Smooth muscle cell (in vitro differentiated cells): ENCODE data around the gene MTHFSD. TPM values are rescaled to one million over a fixed set of nuclear protein-coding genes. Genes with fewer than 3 reads are reported as not detected.

Experiments
- DNase-seq: peaks from one replicate; lab custom pipeline; 2025; ENCODE audit not compliant: unreplicated experiment; lab: John Stamatoyannopoulos, UW
- H2AFZ ChIP-seq: fragments of 200-600 bp; sonication (generic); 2 replicates; pipeline ENCODE4 v1.6.0; 2016; ENCODE audit warnings: antibody characterized with exemption, low read depth, mild to moderate bottlenecking
- H3F3A ChIP-seq: fragments of 200-600 bp; sonication (generic); 2 replicates; pipeline ENCODE4 v1.6.0; 2017; ENCODE audit warnings: antibody characterized with exemption, low read depth
- H3K27ac ChIP-seq: fragments of 200-600 bp; sonication (generic); 2 replicates; pipeline ENCODE4 v1.5.1; 2016; ENCODE audit warnings: low read depth, mild to moderate bottlenecking
- H3K27me3 ChIP-seq: fragments of 200-600 bp; sonication (generic); 2 replicates; pipeline ENCODE4 v1.6.1; 2016; ENCODE audit warnings: low read depth, mild to moderate bottlenecking
- H3K36me3 ChIP-seq: fragments of 200-600 bp; sonication (generic); 2 replicates; pipeline ENCODE4 v1.5.1; 2016; ENCODE audit warnings: low read depth
- H3K4me1 ChIP-seq: fragments of 200-600 bp; sonication (generic); 2 replicates; pipeline ENCODE4 v1.5.1; 2016; ENCODE audit warnings: low read depth
- H3K4me2 ChIP-seq: fragments of 200-600 bp; sonication (generic); 2 replicates; pipeline ENCODE4 v1.6.0; 2016; ENCODE audit warnings: mild to moderate bottlenecking
- H3K4me3 ChIP-seq: fragments of 200-600 bp; sonication (generic); 2 replicates; pipeline ENCODE4 v1.5.1; 2016; ENCODE audit warnings: mild to moderate bottlenecking
- H3K79me2 ChIP-seq: fragments of 200-600 bp; sonication (generic); 2 replicates; pipeline ENCODE4 v1.6.0; 2016; ENCODE audit warnings: low read depth, mild to moderate bottlenecking
- H3K9ac ChIP-seq: fragments of 200-600 bp; sonication (generic); 2 replicates; pipeline ENCODE4 v1.6.0; 2016; ENCODE audit warnings: low read depth
- H3K9me3 ChIP-seq: fragments of 200-600 bp; sonication (generic); replicated peaks from 2 replicates; pipeline ENCODE4 v1.5.1; 2016; ENCODE audit warnings: low read depth
- H4K20me1 ChIP-seq: fragments of 200-600 bp; sonication (generic); 2 replicates; pipeline ENCODE4 v1.6.0; 2016; ENCODE audit warnings: low read depth
- WGBS: methylation state at CpG from one replicate; pipeline ENCODE4 v1.1.7; 2016; ENCODE audit warnings: low lambda C conversion rate; 5-methylcytosine and 5-hydroxymethylcytosine counted together
- polyA plus RNA-seq: library from polyadenylated mRNA; unstranded; fragments of >200 nt; fragmentation: Nextera tagmentation; extraction: Ambion mirVana; gene quantifications from 2 replicates; pipeline ENCODE4 v1.2.1, GENCODE V29; 2016
- total RNA-seq: library from RNA; depleted of rRNA; stranded (reverse); fragments of >200 nt; gene quantifications from 2 replicates; pipeline ENCODE4 v1.2.3, GENCODE V29; 2014
- TF ChIP-seq, protein P1 (sequence below): fragments of 200-600 bp; sonication (generic); IDR thresholded peaks from 2 replicates; pipeline ENCODE4 v1.5.1; 2017; ENCODE audit warnings: borderline replicate concordance, mild to moderate bottlenecking, antibody characterized with exemption; ENCODE audit not compliant: insufficient read depth, poor library complexity, severe bottlenecking

MTHFSD gene
- total and polyA plus RNA-seq, 2 experiments from 2014 or later = 13.3 to 23.0 TPM

DNA sequence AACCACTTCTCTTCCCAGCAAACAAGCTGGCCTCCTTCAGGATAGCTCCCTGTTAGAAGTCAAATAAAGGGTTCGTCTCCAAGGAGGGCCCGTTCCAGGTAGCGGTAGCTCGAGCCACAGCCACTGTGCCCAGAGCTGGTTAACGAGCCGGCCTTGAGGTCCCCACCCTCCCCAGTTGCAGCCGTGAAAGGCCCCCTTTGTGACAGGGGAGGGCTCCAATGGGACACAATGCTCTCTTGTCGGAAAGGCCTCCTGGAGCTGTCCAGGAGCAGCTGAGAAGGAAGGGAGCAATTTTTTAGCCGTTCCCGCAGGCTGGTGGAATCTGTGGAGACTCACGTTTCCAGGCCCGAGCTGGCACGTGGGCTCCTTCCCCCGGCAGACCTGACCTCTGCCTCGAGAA is 74.6 kb downstream of the MTHFSD start:
- no peak overlapping the region for H2AFZ ChIP-seq
- H3K79me2 ChIP-seq = no peaks in the 10 kb centered on the region
- H3K27me3 ChIP-seq = no peaks in the 10 kb centered on the region
- H3F3A ChIP-seq = no peaks in the 10 kb centered on the region
- no peaks in the 10 kb centered on the region for H4K20me1 ChIP-seq
- DNase-seq = no peak
- H3K4me1 ChIP-seq = no peaks in the 10 kb centered on the region
- TF ChIP-seq, protein P1, sequence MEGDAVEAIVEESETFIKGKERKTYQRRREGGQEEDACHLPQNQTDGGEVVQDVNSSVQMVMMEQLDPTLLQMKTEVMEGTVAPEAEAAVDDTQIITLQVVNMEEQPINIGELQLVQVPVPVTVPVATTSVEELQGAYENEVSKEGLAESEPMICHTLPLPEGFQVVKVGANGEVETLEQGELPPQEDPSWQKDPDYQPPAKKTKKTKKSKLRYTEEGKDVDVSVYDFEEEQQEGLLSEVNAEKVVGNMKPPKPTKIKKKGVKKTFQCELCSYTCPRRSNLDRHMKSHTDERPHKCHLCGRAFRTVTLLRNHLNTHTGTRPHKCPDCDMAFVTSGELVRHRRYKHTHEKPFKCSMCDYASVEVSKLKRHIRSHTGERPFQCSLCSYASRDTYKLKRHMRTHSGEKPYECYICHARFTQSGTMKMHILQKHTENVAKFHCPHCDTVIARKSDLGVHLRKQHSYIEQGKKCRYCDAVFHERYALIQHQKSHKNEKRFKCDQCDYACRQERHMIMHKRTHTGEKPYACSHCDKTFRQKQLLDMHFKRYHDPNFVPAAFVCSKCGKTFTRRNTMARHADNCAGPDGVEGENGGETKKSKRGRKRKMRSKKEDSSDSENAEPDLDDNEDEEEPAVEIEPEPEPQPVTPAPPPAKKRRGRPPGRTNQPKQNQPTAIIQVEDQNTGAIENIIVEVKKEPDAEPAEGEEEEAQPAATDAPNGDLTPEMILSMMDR = no peak
- no peaks in the 10 kb centered on the region for H3K36me3 ChIP-seq
- no peak overlapping the region for H3K27ac ChIP-seq
- H3K9me3 ChIP-seq = no peaks in the 10 kb centered on the region
- no peak overlapping the region for H3K4me2 ChIP-seq
- no peak overlapping the region for H3K4me3 ChIP-seq
- WGBS = 86% methylated on average over 15 of the region's 15 CpGs
- no peak overlapping the region for H3K9ac ChIP-seq

Other genes starting within 250 kb of the MTHFSD start
- 15.6 and 24.7 TPM in 2 replicates for gene FOXF1, start 44.7 kb downstream of the MTHFSD start, total RNA-seq
- gene FOXF1, start 44.7 kb downstream of the MTHFSD start, polyA plus RNA-seq = 30.5 and 31.5 TPM in 2 replicates
- 2.7 and 2.8 TPM in 2 replicates for gene FOXC2, start 11.6 kb upstream of the MTHFSD start, total RNA-seq
- 18.0 and 18.1 TPM in 2 replicates for gene FOXC2, start 11.6 kb upstream of the MTHFSD start, polyA plus RNA-seq
- 4.6 and 6.8 TPM in 2 replicates for gene FOXL1, start 23.3 kb upstream of the MTHFSD start, total RNA-seq
- 3.8 and 5.4 TPM in 2 replicates for gene FOXL1, start 23.3 kb upstream of the MTHFSD start, polyA plus RNA-seq